Measurements from ENCODE around the gene NPIPB8. TPM values are rescaled to one million over a fixed set of nuclear protein-coding genes. Genes with fewer than 3 reads are reported as not detected.

Gene NPIPB8
- total and polyA plus RNA-seq, 9 donors, result 0.28 to 2.7 (median 0.93) TPM; not detected in 4

- DNase-seq, result no peak
- no peaks in the 10 kb centered on the region for H3K9me3 ChIP-seq
- H3K27me3 ChIP-seq, result no peaks in the 10 kb centered on the region
- TF ChIP-seq CTCF (IDR thresholded peaks at IDR 0.05), result no peak
- TF ChIP-seq EP300 (IDR thresholded peaks at IDR 0.05), result no peak
- no peak for TF ChIP-seq POLR2A (IDR thresholded peaks at IDR 0.05)
- whole genome bisulfite sequencing, 3 donors, result 59 to 64% (median 60%) methylated on average over 4 to 6 of the region's 6 CpGs
- H3K4me1 ChIP-seq (ENCODE audit: insufficient read depth), result peaks cover under 1% of the 10 kb centered on the region
- intact Hi-C loops (cut with DNase I), result no loop called here
- H3K36me3 ChIP-seq, result no peaks in the 10 kb centered on the region
- no peak overlapping the region for H3K4me3 ChIP-seq
- no peak overlapping the region for H3K27ac ChIP-seq
Observed at GRCh38 chr16:28602529-28602928, 35.3 kb upstream of the NPIPB8 start.

DNA sequence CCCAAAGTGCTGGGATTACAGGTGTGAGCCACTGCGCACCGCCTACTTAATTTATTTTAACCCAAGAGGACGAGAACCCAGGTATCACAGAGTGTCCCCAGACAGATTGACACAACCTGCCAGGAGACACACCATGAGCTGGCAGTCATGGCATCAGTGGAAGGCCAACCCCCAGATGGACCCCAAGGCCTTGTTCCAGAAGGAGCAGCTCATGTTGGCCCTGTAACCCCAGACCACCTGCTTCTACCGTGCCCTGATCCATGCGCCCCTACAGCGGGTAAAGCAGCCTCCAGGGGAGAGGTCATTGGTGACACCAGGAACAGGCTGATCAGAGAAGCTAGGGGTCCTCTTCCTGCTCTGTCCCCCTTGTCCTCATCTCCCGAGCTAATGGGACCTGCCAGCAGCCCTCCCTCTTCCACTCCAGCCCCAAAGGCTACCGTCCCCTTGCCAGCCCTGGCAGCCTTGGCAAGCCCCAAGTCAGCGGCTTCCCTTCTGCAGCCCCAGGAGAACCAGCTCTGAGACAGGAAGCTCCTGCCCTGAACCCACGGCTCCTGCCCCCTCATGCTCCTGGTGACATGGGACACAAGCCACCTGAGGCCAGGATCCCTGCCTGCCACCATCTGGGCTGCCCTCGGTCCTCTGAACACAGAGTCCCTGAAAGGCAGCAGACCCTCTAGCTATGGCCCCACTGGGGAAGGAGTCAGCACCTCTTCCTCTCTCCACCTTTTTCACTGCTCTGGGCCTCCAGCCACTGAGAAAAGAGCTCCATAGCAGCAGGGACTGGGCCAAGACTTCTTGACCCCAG lies 34.3 kb upstream of the NPIPB8 start:
- WGBS, 3 donors, result 73 to 82% (median 79%) methylated on average over 11 of the region's 11 CpGs
- TF ChIP-seq POLR2A (IDR thresholded peaks at IDR 0.05) (no peak), EP300 (IDR thresholded peaks at IDR 0.05) (no peak), CTCF (IDR thresholded peaks at IDR 0.05) (no peak)
- no peak overlapping the region for H3K27ac ChIP-seq
- no peaks in the 10 kb centered on the region for H3K9me3 ChIP-seq
- H3K27me3 ChIP-seq, result no peaks in the 10 kb centered on the region
- intact Hi-C loops (cut with DNase I), result no loop called here
- DNase-seq, result no peak
- no peaks in the 10 kb centered on the region for H3K36me3 ChIP-seq
- no peaks in the 10 kb centered on the region for H3K4me1 ChIP-seq (ENCODE audit: insufficient read depth)
- H3K4me3 ChIP-seq, result no peak overlapping the region

DNA sequence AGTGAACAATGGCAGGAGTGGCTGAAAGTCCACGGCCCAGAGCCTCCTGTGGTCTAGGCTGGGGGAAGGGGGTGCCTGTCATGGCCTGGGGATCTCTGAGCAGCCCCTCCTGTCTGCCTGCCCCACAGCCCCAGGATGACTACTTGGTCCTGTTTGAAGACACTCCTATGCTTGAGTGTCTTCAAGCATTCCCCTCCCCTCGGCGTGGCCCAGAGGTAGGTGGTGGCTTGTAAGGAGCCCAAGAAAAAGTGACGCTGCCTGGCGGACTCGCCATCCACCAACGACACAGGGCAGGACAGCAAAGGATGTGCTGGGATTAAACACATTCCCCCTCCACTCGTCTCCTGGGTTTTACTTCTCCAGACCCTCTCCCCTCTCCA lies 33.7 kb upstream of the NPIPB8 start:
- intact Hi-C loops (cut with DNase I), result no loop called here
- 73 to 78% (median 74%) methylated on average over 8 of the region's 8 CpGs for WGBS, 3 donors
- no peaks in the 10 kb centered on the region for H3K36me3 ChIP-seq
- H3K9me3 ChIP-seq, result no peaks in the 10 kb centered on the region
- TF ChIP-seq CTCF (IDR thresholded peaks at IDR 0.05) (no peak), POLR2A (IDR thresholded peaks at IDR 0.05) (no peak), EP300 (IDR thresholded peaks at IDR 0.05) (no peak)
- no peak for DNase-seq
- H3K27ac ChIP-seq, result no peak overlapping the region
- no peaks in the 10 kb centered on the region for H3K27me3 ChIP-seq
- H3K4me3 ChIP-seq, result no peak overlapping the region
- H3K4me1 ChIP-seq (ENCODE audit: insufficient read depth), result no peaks in the 10 kb centered on the region

DNA sequence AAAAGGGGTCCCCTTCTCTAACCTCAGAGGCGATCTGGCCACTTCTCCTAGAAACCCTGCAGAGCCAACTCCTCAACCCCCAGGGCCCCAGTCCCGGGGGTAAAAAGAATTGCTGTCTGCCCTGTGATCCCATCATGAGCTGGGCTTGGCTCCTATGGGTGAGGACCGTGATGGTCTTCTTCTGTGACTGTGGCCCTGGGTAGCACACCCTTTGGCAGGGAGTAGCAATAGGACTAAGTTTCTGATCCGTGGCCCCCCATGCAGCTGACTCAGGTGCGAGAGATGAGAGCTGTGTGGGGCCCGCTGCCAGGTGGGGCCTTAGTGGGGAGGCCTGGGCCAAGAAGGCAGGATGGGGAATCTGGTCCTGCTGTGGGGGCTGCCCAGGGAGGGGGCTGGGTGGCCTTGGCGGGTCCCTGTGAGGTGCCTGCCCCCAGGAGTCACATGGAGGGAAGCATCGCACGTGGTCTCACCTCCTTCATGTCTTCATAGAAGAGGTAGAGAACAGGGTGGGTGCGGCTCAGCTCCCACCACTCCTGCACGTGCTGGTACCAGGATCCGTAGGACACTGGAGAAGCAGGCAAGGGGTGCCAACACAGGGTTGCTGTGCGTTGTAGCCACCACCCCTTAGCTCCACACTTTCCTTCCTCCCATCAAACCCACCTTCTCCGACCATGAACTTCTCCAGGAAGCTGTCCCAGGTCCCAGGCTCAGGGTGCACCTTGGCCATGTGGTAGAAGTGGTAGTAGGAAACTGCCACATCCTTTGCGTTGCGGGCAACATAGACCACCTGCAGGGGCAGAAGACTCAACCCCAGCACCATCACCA lies 31.4 kb upstream of the NPIPB8 start:
- peak in 1 of 5 donors; percentile 15 for DNase-seq
- Histone ChIP-seq H3K27me3 (no peaks in the 10 kb centered on the region), H3K4me3 (no peak overlapping the region), H3K27ac (no peak overlapping the region), H3K9me3 (no peaks in the 10 kb centered on the region), H3K36me3 (no peaks in the 10 kb centered on the region), H3K4me1 (ENCODE audit: insufficient read depth) (peaks cover 3% of the 10 kb centered on the region)
- TF ChIP-seq EP300 (IDR thresholded peaks at IDR 0.05) (no peak), CTCF (IDR thresholded peaks at IDR 0.05) (no peak)
- WGBS, 3 donors, result 69 to 92% (median 88%) methylated on average over 16 of the region's 16 CpGs
- intact Hi-C loops (cut with DNase I), result no loop called here

Data from ovary (tissue), 9 donors.